HepG2 (cell line): ENCODE results near the gene SPAG4. TPM values are rescaled to one million over a fixed set of nuclear protein-coding genes. Genes with fewer than 3 reads are reported as not detected.

ENCODE experiments used
- HNF1B ChIP-seq: sonication (generic); formaldehyde crosslinking; IDR thresholded peaks from 2 replicates; pipeline ENCODE4 v1.5.1; 2020; ENCODE audit warnings: mild to moderate bottlenecking, moderate library complexity, missing genetic modification reagents
- KIAA2018 ChIP-seq: sonication (generic); formaldehyde crosslinking; IDR thresholded peaks from 2 replicates; pipeline ENCODE4 v1.5.0; 2020; ENCODE audit warnings: mild to moderate bottlenecking, missing genetic modification reagents, borderline replicate concordance
- SMAD1 ChIP-seq: sonication (generic); formaldehyde crosslinking; IDR thresholded peaks from 2 replicates; pipeline ENCODE4 v1.4.0; 2020; ENCODE audit warnings: missing genetic modification reagents, low read depth, mild to moderate bottlenecking, borderline replicate concordance
- ZGPAT ChIP-seq: IDR thresholded peaks from 2 replicates; pipeline ENCODE4 v1.6.1; 2016; ENCODE audit warnings: mild to moderate bottlenecking
- ZNF20 ChIP-seq: sonication (generic); formaldehyde crosslinking; IDR thresholded peaks from 2 replicates; pipeline ENCODE4 v1.4.0; 2020; ENCODE audit warnings: mild to moderate bottlenecking, moderate library complexity, missing genetic modification reagents
- ZNF577 ChIP-seq: sonication (generic); formaldehyde crosslinking; IDR thresholded peaks from 2 replicates; pipeline ENCODE4 v1.4.0; 2020; ENCODE audit warnings: mild to moderate bottlenecking, low read depth, missing genetic modification reagents, borderline replicate concordance
- polyA plus RNA-seq, 8 experiments: library from polyadenylated mRNA; depleted of rRNA in 3 of 8; stranded (reverse) in 7 of 8; unstranded in 1 of 8; fragments of >200 nt; fragmentation: Illumina TruSeq in 4 of 8; extraction: Trizol in 4 of 8; gene quantifications; 2 replicates each; pipeline versions ENCODE4 v1.2.1 to v1.2.3, GENCODE V29; 2011 to 2016; ENCODE audit warnings: low read depth in 4 of 8, missing spikeins in 1 of 8, mixed read lengths in 1 of 8; ENCODE audit not compliant: insufficient read depth in 1 of 8
- total RNA-seq, 5 experiments: library from RNA; depleted of rRNA; stranded (reverse); fragments of >200 nt; fragmentation: Illumina TruSeq; extraction: Trizol; gene quantifications; 2 replicates each; pipeline ENCODE4 v1.2.3, GENCODE V29; 2016; ENCODE audit warnings: low read depth in 1 of 5
- TF ChIP-seq, protein P1 (sequence below), 2 experiments: fragments of 450-650 bp in 1 of 2; sonication (generic) in 1 of 2; formaldehyde crosslinking in 1 of 2; IDR thresholded peaks; 2 replicates each; pipeline versions ENCODE4 v1.6.1 to v1.8.0; 2016 to 2022; ENCODE audit warnings: antibody characterized with exemption in 1 of 2, mild to moderate bottlenecking in 1 of 2, missing genetic modification reagents in 1 of 2

SPAG4 gene
- total and polyA plus RNA-seq, 2 of the 13 experiments (the other 11 are each of a cell fraction or from before 2014, with no cell fraction given), result 5.8 to 137 TPM

- TF ChIP-seq KIAA2018 (CRISPR knock-in tag) (no peak), HNF1B (CRISPR knock-in tag) (peak; percentile 35; the same call in 1 of the 2 replicates), ZGPAT (CRISPR knock-in tag) (0 out of 2 replicates have a peak, but pooled peaks have one; percentile 17), ZNF20 (CRISPR knock-in tag) (no peak), SMAD1 (CRISPR knock-in tag) (no peak), ZNF577 (no peak)
- TF ChIP-seq, protein P1, sequence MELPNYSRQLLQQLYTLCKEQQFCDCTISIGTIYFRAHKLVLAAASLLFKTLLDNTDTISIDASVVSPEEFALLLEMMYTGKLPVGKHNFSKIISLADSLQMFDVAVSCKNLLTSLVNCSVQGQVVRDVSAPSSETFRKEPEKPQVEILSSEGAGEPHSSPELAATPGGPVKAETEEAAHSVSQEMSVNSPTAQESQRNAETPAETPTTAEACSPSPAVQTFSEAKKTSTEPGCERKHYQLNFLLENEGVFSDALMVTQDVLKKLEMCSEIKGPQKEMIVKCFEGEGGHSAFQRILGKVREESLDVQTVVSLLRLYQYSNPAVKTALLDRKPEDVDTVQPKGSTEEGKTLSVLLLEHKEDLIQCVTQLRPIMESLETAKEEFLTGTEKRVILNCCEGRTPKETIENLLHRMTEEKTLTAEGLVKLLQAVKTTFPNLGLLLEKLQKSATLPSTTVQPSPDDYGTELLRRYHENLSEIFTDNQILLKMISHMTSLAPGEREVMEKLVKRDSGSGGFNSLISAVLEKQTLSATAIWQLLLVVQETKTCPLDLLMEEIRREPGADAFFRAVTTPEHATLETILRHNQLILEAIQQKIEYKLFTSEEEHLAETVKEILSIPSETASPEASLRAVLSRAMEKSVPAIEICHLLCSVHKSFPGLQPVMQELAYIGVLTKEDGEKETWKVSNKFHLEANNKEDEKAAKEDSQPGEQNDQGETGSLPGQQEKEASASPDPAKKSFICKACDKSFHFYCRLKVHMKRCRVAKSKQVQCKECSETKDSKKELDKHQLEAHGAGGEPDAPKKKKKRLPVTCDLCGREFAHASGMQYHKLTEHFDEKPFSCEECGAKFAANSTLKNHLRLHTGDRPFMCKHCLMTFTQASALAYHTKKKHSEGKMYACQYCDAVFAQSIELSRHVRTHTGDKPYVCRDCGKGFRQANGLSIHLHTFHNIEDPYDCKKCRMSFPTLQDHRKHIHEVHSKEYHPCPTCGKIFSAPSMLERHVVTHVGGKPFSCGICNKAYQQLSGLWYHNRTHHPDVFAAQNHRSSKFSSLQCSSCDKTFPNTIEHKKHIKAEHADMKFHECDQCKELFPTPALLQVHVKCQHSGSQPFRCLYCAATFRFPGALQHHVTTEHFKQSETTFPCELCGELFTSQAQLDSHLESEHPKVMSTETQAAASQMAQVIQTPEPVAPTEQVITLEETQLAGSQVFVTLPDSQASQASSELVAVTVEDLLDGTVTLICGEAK (IDR thresholded peaks at IDR 0.05), result no peak
- TF ChIP-seq, protein P1 (CRISPR knock-in tag; IDR thresholded peaks at IDR 0.05), result no peak
Measured at GRCh38 chr20:35568645-35569044, 47.0 kb upstream of the SPAG4 start (continued).
